Adrenal gland (tissue), 5 donors: ENCODE results near the gene RXRB.

Experiments
- POLR2A ChIP-seq, 2 donors: fragments of 450-650 bp; IDR thresholded peaks; one replicate each; pipeline ENCODE4 v1.6.1; 2017; ENCODE audit warnings: antibody characterized with exemption in 2 of 2, mild to moderate bottlenecking in 2 of 2, moderate library complexity in 1 of 2
- TF ChIP-seq, protein P1 (sequence below), 6 experiments: fragments of 450-650 bp in 4 of 6; fragments of 200-600 bp in 2 of 6; sonication (generic) in 1 of 6; IDR thresholded peaks; 1 replicate in 5 of 6; 2 replicates in 1 of 6; pipeline versions ENCODE4 v1.5.1 to v1.8.0; 2016 to 2021; ENCODE audit warnings: antibody characterized with exemption in 6 of 6, mild to moderate bottlenecking in 2 of 6, moderate library complexity in 1 of 6
- donor health status: DM: no; HTN: no; CAD: no.

DNA sequence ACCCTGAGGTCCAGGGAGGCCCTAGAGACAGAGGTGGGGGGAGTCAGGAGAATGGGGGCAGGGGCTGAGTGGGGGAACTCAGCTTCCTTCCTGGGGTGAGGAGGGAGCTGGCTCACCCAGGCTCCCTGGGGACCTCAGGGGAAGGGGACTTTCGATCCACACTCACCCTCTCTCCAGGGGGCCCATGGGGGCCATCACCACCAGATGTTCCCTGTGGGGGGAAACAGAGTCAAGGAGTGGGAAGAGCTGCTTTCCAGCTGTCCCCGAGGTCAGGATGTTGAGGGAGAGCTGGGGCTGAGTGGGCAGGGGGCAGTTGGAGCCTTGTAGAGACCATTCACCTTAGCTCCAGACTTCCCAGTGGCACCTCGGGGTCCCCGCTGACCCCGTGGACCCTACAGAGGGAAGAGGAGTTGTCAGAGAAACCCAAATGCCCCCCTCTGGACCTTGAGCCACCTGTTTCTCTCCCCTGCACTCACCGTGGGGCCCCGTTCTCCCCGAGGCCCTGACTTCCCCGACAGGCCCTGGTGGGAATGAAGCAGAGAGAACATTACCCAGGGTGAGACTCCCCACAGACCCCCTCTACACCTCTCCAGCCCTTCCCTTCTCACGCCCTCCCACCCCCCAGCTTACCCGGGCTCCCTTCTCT is 26.8 kb downstream of the RXRB start:
- no peak for TF ChIP-seq POLR2A (IDR thresholded peaks at IDR 0.05)
- TF ChIP-seq, protein P1, sequence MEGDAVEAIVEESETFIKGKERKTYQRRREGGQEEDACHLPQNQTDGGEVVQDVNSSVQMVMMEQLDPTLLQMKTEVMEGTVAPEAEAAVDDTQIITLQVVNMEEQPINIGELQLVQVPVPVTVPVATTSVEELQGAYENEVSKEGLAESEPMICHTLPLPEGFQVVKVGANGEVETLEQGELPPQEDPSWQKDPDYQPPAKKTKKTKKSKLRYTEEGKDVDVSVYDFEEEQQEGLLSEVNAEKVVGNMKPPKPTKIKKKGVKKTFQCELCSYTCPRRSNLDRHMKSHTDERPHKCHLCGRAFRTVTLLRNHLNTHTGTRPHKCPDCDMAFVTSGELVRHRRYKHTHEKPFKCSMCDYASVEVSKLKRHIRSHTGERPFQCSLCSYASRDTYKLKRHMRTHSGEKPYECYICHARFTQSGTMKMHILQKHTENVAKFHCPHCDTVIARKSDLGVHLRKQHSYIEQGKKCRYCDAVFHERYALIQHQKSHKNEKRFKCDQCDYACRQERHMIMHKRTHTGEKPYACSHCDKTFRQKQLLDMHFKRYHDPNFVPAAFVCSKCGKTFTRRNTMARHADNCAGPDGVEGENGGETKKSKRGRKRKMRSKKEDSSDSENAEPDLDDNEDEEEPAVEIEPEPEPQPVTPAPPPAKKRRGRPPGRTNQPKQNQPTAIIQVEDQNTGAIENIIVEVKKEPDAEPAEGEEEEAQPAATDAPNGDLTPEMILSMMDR (IDR thresholded peaks at IDR 0.05) = no peak
